HG02943 (cell line): ENCODE measurements around the gene FAM227B.
A peak's percentile ranks its signal among the peaks of the same experiment; 100 is the strongest.
"Not testable (repeated sequence)": the region's sequence is repeated elsewhere in the genome, so short reads cannot be mapped to it uniquely, and the experiment has no call there.

Experiments
- ATAC-seq: cut with Tn5 transposase; IDR thresholded peaks from one replicate; pipeline ENCODE4 v1.9.1; 2021; ENCODE audit warnings: mild to moderate bottlenecking, low read depth, moderate library complexity; ENCODE audit not compliant: unreplicated experiment

FAM227B gene

DNA sequence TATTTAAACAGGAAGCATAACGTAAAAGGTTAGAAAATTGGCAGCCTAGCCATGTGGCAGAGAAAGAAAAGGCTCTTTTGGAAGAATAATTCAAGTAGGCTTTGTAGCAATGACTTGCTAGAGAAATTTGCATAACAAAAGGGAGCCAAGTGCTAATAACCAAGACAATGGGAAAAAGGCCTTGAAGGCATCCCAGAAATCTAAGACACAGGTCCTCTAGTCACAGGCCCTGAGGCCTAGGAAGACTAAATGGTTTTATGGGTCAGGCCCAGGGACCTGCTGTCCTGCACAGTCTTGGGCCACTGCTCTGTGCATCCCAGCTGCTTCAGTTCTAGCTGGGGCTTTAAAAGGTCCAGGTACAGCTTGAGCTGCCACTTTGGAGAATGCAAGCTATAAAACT lies 119.0 kb downstream of the FAM227B start:
- ATAC-seq, result no peak

- ATAC-seq, result no peak
These were observed 124.4 kb downstream of the FAM227B start for GRCh38 chr15:49495993-49496753.

DNA sequence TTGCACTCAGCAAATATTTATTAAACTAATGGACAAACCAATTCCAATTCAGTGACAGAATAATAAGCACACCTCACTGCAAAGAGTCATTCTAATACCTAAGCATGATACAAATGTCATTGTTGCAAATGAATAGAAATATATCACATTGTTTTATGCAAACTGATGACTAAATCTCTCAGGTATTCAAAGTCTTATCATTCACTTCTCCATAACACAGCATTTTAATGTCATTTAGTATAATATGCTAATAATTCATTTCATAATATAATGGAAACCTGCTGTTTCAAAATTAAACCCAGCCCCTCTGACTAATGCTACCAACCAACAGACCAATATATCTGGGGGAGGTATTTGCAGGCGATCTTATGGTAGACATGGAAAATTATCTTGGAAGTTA lies 125.8 kb downstream of the FAM227B start:
- ATAC-seq, result no peak

GRCh38 chr15:49492830-49493229 lies 127.8 kb downstream of the FAM227B start:
- ATAC-seq, result no peak

- ATAC-seq, result no peak
These were observed 128.5 kb downstream of the FAM227B start for GRCh38 chr15:49492151-49492550.

DNA sequence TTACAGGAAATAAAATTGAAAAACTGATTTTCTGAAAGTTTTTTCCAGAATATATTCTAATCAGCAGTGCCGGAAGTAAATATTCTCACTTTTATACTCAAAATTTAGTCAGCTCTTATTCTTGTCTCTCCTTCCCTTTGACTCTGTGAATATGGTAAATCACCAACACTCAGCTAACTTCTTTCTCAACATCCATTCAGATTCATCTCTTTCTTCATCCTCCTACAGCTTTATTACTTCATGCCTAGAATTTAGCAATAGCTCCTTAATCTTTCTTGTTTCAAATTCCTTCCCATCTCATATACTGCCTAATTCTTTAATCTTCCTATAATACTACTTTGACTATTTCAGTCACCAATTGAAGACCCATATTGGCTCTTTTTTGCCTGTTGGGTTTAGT lies 129.7 kb downstream of the FAM227B start:
- ATAC-seq, result no peak

- ATAC-seq, result not testable (repeated sequence)
These were observed 135.2 kb downstream of the FAM227B start for GRCh38 chr15:49485401-49485800.

GRCh38 chr15:49478982-49479381 lies 141.6 kb downstream of the FAM227B start:
- ATAC-seq, result not testable (repeated sequence)

GRCh38 chr15:49478021-49478420 lies 142.6 kb downstream of the FAM227B start:
- ATAC-seq, result not testable (repeated sequence)

- no peak for ATAC-seq
These were observed 147.6 kb downstream of the FAM227B start for GRCh38 chr15:49473031-49473430.

GRCh38 chr15:49472338-49472737 lies 148.3 kb downstream of the FAM227B start:
- ATAC-seq, result no peak

GRCh38 chr15:49471733-49472132 lies 148.9 kb downstream of the FAM227B start:
- ATAC-seq, result peak; percentile 75

GRCh38 chr15:49471248-49471647 lies 149.4 kb downstream of the FAM227B start:
- ATAC-seq, result not testable (repeated sequence)

GRCh38 chr15:49468481-49468839 lies 152.2 kb downstream of the FAM227B start:
- ATAC-seq, result no peak

DNA sequence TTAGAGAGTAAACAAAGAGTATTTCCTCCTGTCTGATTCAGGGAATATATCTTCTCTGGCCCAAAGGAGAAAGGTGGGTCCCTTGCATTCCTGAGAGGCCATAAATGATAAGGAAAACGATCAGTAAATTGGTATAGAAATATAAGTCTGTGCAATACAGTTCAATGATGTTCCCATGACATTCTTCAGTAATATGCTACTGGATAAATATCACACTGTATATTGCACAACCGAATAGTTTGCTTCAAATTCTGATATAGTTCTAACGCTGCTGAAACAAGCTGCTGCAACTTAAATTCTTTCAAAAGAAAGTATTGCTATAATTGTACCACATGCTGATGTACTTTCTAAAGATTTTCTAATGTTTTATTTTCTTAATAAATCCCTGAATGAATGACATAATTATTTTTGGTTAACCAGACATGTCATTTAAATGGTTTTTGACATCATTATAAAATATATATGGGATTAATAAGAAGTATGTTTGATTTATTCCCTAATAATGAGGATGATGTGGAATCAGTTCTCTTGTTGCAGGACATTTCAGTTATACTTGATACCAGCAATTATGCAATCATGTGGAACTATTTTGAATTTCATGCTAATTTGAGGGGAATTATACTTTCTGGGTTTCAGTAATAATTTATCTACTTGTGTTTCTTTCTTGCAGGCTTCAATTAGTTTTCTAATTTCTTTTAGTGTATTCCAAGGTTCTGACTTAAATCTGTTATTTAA lies 152.7 kb downstream of the FAM227B start:
- ATAC-seq, result no peak

DNA sequence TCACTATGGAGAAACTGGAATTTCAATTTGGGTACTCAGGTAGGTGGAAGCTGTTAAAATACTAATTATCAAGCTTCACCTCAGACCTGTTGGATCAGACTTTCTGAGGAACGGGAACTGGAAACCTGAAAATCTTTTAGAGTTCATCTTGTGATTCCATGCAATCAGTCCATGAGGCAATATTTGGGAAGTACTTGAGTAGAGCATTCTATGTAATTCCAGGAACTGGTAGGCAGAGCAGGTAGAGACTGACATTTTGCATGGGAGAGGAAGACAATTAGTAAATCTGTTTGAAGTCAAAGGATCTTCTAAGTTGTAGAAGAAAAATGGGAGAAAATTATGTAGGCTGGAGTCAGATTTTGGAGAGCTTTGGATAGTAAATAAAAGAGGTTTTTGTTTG lies 154.5 kb downstream of the FAM227B start:
- no peak for ATAC-seq

- no peak for ATAC-seq
These were observed 156.1 kb downstream of the FAM227B start for GRCh38 chr15:49464522-49464921.

GRCh38 chr15:49462232-49462844 lies 158.3 kb downstream of the FAM227B start:
- ATAC-seq, result no peak

DNA sequence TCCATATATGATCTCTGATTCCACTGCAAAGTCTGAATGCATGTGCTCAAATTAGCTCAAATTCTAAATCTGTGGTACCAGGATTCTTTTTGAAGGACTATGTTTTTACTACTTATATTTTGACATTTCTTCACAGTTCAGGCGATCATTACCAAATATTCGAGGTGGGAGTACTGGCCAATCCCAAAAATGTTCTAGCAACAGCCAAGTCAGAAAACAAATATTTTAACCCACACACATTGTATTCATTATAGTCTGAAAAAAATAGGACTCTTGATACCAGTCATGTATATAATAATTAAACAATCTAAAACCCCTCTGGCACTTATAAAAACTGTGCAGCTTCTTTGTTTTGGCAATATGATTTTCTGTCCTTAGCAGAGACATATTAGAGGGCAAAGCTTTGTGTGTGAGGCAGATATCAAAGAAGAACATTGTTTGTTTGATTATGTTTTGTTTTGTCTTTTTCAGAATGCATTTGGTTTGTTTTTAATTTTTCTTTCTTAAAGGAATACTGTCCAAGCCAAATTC lies 160.1 kb downstream of the FAM227B start:
- ATAC-seq, result no peak

- no peak for ATAC-seq
These were observed 162.5 kb downstream of the FAM227B start for GRCh38 chr15:49458145-49458544.

DNA sequence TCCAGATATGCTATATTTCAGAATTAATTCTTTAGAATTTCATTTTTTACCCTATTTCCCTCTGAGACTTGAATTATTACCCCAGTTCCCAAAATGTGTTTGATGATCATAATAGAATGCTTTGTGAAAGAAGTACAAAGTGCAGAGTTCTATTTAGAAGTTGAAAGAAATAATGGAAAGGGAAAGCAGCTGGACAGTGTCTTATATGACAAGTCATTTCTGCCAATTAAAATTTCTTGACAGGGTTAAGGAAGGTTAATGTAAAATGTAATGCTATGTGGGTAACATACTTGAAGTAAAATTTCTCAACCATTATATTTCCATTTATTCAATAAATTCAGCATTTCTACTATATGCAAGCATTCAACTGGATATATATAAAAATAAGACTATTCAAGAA lies 164.5 kb downstream of the FAM227B start:
- no peak for ATAC-seq
